ENCODE results near the gene VAV3.

DNA sequence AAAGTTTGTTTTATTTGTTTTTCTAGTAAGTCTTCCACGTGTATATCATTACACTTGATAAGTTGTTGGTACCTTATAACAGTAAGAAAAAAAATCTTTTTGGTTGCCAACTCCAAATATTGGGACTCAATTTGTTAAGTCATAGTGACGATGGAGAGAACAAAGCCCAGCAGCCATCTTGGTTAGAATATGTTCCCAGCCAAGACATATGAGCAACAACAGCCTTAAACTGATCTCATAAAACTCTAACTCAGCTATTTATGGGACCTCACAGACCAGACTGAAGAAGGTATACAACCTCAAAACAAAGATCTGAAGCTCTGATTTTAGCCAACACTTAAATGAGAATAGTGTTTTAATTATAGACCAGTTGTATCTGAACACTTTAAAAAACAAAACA, 281.3 kb downstream of the VAV3 start:
- TF ChIP-seq, protein P1, sequence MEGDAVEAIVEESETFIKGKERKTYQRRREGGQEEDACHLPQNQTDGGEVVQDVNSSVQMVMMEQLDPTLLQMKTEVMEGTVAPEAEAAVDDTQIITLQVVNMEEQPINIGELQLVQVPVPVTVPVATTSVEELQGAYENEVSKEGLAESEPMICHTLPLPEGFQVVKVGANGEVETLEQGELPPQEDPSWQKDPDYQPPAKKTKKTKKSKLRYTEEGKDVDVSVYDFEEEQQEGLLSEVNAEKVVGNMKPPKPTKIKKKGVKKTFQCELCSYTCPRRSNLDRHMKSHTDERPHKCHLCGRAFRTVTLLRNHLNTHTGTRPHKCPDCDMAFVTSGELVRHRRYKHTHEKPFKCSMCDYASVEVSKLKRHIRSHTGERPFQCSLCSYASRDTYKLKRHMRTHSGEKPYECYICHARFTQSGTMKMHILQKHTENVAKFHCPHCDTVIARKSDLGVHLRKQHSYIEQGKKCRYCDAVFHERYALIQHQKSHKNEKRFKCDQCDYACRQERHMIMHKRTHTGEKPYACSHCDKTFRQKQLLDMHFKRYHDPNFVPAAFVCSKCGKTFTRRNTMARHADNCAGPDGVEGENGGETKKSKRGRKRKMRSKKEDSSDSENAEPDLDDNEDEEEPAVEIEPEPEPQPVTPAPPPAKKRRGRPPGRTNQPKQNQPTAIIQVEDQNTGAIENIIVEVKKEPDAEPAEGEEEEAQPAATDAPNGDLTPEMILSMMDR (IDR thresholded peaks at IDR 0.05): no peak
- no peak for TF ChIP-seq POLR2A (IDR thresholded peaks at IDR 0.05)
- TF ChIP-seq EP300 (IDR thresholded peaks at IDR 0.05): no peak
- TF ChIP-seq POLR2AphosphoS5 (IDR thresholded peaks at IDR 0.05): no peak
